Sigmoid colon (tissue), 7 donors: Measurements from ENCODE around the gene HID1. TPM values are rescaled to one million over a fixed set of nuclear protein-coding genes. Genes with fewer than 3 reads are reported as not detected.
A peak's percentile ranks its signal among the peaks of the same experiment; 100 is the strongest.
"Not testable (repeated sequence)": the region's sequence is repeated elsewhere in the genome, so short reads cannot be mapped to it uniquely, and the experiment has no call there.

Source experiments
- DNase-seq: peaks from one replicate; pipeline ENCODE4 v3.0.0-alpha.2; 2019
- H3K27ac ChIP-seq, 4 donors: fragments of 200-600 bp; sonication (generic); one replicate each; pipeline ENCODE4 v1.5.1; 2016 to 2019; ENCODE audit warnings: mild to moderate bottlenecking in 1 of 4
- H3K27me3 ChIP-seq, 3 donors: fragments of 200-600 bp; sonication (generic); one replicate each; pipeline ENCODE4 v1.5.1; 2019; ENCODE audit warnings: mild to moderate bottlenecking in 1 of 3
- H3K36me3 ChIP-seq, 4 donors: fragments of 200-600 bp; sonication (generic); one replicate each; pipeline ENCODE4 v1.5.1; 2016 to 2019
- H3K4me1 ChIP-seq, 4 donors: fragments of 200-600 bp; sonication (generic); one replicate each; pipeline ENCODE4 v1.5.1; 2017 to 2019
- H3K4me3 ChIP-seq, 4 donors: fragments of 200-600 bp; sonication (generic); one replicate each; pipeline ENCODE4 v1.5.1; 2017 to 2019; ENCODE audit warnings: mild to moderate bottlenecking in 2 of 4, moderate library complexity in 1 of 4
- H3K9me3 ChIP-seq, 4 donors: fragments of 200-600 bp in 3 of 4; sonication (generic) in 3 of 4; one replicate each; pipeline versions ENCODE4 v1.5.1 to v1.6.1; 2013 to 2019
- EP300 ChIP-seq, 4 donors: sonication (generic); formaldehyde crosslinking; IDR thresholded peaks; one replicate each; pipeline ENCODE4 v1.6.1; 2017; ENCODE audit warnings: antibody characterized with exemption in 4 of 4
- POLR2A ChIP-seq, 2 donors: fragments of 450-650 bp; IDR thresholded peaks; one replicate each; pipeline ENCODE4 v1.6.1; 2016; ENCODE audit warnings: antibody characterized with exemption in 2 of 2, mild to moderate bottlenecking in 2 of 2, moderate library complexity in 2 of 2
- POLR2AphosphoS5 ChIP-seq, 4 donors: sonication (generic); formaldehyde crosslinking; IDR thresholded peaks; one replicate each; pipeline ENCODE4 v1.6.1; 2017; ENCODE audit warnings: antibody characterized with exemption in 4 of 4
- WGBS, 2 donors: extraction: QIAGEN DNeasy Blood & Tissue Kit; methylation state at CpG; one replicate each; pipeline ENCODE4 v1.1.7; 2013; 5-methylcytosine and 5-hydroxymethylcytosine counted together
- intact Hi-C: fragments of 100-400 bp; cut with DNase I; formaldehyde crosslinking; loops from one replicate; pipeline ENCODE4 v1.15.1; 2023
- polyA plus RNA-seq, 3 donors: library from polyadenylated mRNA; stranded (reverse); fragments of 200-250 nt; gene quantifications; one replicate each; pipeline ENCODE4 v1.2.3, GENCODE V29; 2013
- total RNA-seq, 4 donors: library from RNA; depleted of rRNA; stranded (reverse); fragments of >200 nt; gene quantifications; one replicate each; pipeline ENCODE4 v1.1.0, GENCODE V29; 2016
- TF ChIP-seq, protein P1 (sequence below), 4 experiments: fragments of 450-650 bp in 3 of 4; fragments of 200-600 bp in 1 of 4; IDR thresholded peaks; one replicate each; pipeline ENCODE4 v1.5.1; 2016 to 2019; ENCODE audit warnings: antibody characterized with exemption in 4 of 4, mild to moderate bottlenecking in 3 of 4, moderate library complexity in 2 of 4
- donor health status: healthy with polysubstance abuse.
- donor health status: Bipolar disorder and iron deficiency.
- donor health status: healthy.

The HID1 gene
- total and polyA plus RNA-seq, 7 donors, result 7.1 to 34.8 (median 21.6) TPM

DNA sequence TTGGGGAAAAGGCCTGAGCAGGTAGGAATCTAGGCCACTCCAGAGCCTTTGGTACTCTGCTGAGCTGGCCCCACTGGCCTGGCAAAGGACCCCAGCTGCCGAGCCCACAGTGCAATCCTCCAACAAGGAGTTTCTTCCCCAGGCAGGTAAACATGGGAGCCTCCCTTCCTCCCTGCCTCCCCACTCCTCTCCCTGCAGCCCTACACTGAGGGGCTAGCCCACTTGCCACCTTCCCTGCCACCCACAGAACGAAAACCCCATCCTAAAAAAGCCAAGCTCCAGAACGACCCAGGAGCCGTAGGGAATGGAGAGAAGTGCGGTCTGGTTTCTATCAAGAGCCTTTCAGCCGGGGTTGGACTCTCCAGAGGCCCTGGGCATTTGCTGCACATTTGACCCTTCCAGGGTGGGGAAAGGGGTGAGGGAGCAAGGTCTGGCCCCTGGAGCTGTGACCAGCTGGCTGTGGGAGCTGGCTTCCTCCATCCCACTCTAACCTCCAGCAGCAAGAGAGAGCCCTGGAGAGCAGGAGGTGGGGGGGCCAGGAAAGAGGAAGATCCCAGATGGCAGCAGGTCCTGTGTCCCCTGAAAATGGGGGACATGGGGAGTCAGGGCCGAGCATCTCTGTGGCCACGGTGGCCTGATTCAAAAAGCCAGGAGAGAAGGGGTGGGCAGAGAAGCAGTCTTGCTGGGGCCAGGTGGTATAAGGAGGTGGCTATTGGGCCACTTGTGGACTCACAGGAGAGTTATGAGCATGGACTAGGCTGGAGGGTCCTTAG is 1.3 kb downstream of the HID1 start:
- 86 to 87% methylated on average over 8 of the region's 8 CpGs for WGBS, 2 donors
- peaks cover 0 to 24% (median 22%) of the 10 kb centered on the region in 4 donors for H3K4me1 ChIP-seq

DNA sequence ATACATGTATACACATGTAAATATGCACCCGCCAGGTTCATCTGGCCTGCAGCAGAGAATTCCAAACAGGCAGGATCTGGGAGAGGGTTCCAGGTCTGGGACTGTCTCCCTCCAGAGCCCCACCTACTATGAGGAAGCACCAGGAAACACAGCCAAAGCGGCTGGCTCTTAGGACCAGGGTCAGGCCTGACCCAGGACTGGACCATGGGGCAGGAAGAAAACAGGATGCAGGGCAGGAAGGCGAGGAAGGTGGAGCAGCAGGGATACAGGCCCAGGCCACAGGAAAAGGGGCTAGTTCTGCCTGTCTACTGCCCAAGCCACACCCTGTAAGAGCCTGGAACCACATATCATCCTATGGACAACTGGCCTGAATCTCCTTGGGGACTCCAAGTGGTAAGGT is 2.2 kb downstream of the HID1 start:
- peaks cover 0 to 24% (median 22%) of the 10 kb centered on the region in 4 donors for H3K4me1 ChIP-seq
- H3K4me3 ChIP-seq, result peak overlapping the region in 1 of 4 donors; percentile 61
- WGBS, 2 donors, result 75 to 90% methylated on average over 3 of the region's 3 CpGs
- H3K27ac ChIP-seq, result peak overlapping the region in 1 of 4 donors; percentile 18
- intact Hi-C loops, result no loop called here
- no peak for DNase-seq
- H3K36me3 ChIP-seq, result no peaks in the 10 kb centered on the region
- peaks cover 9 to 23% (median 23%) of the 10 kb centered on the region in 3 donors for H3K27me3 ChIP-seq
- TF ChIP-seq EP300 (IDR thresholded peaks at IDR 0.05) (no peak), POLR2A (IDR thresholded peaks at IDR 0.05) (no peak), POLR2AphosphoS5 (IDR thresholded peaks at IDR 0.05) (no peak)
- TF ChIP-seq, protein P1, sequence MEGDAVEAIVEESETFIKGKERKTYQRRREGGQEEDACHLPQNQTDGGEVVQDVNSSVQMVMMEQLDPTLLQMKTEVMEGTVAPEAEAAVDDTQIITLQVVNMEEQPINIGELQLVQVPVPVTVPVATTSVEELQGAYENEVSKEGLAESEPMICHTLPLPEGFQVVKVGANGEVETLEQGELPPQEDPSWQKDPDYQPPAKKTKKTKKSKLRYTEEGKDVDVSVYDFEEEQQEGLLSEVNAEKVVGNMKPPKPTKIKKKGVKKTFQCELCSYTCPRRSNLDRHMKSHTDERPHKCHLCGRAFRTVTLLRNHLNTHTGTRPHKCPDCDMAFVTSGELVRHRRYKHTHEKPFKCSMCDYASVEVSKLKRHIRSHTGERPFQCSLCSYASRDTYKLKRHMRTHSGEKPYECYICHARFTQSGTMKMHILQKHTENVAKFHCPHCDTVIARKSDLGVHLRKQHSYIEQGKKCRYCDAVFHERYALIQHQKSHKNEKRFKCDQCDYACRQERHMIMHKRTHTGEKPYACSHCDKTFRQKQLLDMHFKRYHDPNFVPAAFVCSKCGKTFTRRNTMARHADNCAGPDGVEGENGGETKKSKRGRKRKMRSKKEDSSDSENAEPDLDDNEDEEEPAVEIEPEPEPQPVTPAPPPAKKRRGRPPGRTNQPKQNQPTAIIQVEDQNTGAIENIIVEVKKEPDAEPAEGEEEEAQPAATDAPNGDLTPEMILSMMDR (IDR thresholded peaks at IDR 0.05), result no peak
- H3K9me3 ChIP-seq, result no peaks in the 10 kb centered on the region

More for the DNA sequence above, 1.3 kb downstream of the HID1 start:
- intact Hi-C loops, result no loop called here
- peak overlapping the region in 3 of 4 donors; percentile 51 to 65 (median 61) for H3K4me3 ChIP-seq
- DNase-seq, result no peak
- H3K36me3 ChIP-seq, result no peaks in the 10 kb centered on the region
- peaks cover 9 to 23% (median 23%) of the 10 kb centered on the region in 3 donors for H3K27me3 ChIP-seq
- H3K9me3 ChIP-seq, result no peaks in the 10 kb centered on the region
- TF ChIP-seq, protein P1 (IDR thresholded peaks at IDR 0.05), result no peak
- TF ChIP-seq POLR2AphosphoS5 (IDR thresholded peaks at IDR 0.05), result no peak
- TF ChIP-seq POLR2A (IDR thresholded peaks at IDR 0.05), result no peak
- no peak for TF ChIP-seq EP300 (IDR thresholded peaks at IDR 0.05)
- H3K27ac ChIP-seq, result peak overlapping the region; percentile 12 to 52 (median 38)

DNA sequence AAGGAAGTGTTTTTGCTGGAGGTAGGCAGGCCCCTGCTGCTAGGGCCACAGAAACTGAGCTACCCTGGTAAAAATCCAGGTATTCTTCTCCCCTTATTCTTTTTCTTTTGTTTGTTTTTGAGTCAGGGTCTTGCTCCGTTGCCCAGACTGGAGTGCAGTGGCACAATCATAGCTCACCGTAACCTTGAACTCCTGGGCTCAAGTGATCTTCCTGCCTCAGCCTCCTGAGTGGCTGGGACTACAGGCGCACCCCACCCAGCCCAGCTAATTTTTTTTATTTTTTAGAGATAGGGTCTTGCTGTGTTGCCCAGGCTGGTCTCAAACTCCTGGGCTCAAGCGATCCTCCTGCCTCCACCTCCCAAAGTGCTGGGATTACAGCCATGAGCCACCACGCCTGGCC is 3.1 kb downstream of the HID1 start:
- intact Hi-C loops, H3K9me3 ChIP-seq, H3K27ac ChIP-seq, DNase-seq, H3K4me3 ChIP-seq, H3K36me3 ChIP-seq: not testable (repeated sequence)
- peaks cover 0 to 24% (median 22%) of the 10 kb centered on the region in 4 donors for H3K4me1 ChIP-seq
- peaks cover 9 to 23% (median 23%) of the 10 kb centered on the region in 3 donors for H3K27me3 ChIP-seq
- 94 to 96% methylated on average over 5 of the region's 5 CpGs for WGBS, 2 donors

DNA sequence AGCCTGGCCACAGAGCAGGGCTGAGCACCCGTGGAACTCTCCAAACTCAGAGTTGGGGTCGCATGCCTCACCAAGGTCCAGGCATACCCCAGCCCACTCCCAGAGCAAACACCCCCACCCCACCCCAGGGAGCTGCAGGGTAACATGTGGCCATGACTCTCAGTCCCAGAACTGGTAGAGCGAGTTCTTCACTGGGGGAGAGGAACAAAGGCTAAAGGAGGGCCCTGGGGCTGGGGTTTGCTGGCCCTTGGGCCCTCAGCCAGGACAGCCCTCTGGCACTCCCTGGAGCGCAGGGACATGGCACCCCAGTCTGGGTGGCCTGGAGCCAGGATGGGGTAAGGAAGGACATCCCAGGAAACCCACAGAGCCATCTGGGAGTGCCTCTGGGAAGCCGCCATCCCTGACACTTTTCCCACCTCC is 4.2 kb downstream of the HID1 start:
- Histone ChIP-seq H3K27ac (no peak overlapping the region), H3K4me1 (peaks cover 0 to 24% (median 22%) of the 10 kb centered on the region in 4 donors), H3K36me3 (no peaks in the 10 kb centered on the region), H3K27me3 (peaks cover 9 to 23% (median 17%) of the 10 kb centered on the region in 3 donors), H3K9me3 (no peaks in the 10 kb centered on the region), H3K4me3 (no peak overlapping the region)
- intact Hi-C loops, result no loop called here
- no peak for DNase-seq
- 19 to 76% methylated on average over 5 of the region's 5 CpGs for WGBS, 2 donors
- no peak for TF ChIP-seq POLR2A (IDR thresholded peaks at IDR 0.05)
- no peak for TF ChIP-seq POLR2AphosphoS5 (IDR thresholded peaks at IDR 0.05)
- TF ChIP-seq, protein P1 (IDR thresholded peaks at IDR 0.05), result no peak
- TF ChIP-seq EP300 (IDR thresholded peaks at IDR 0.05), result no peak

DNA sequence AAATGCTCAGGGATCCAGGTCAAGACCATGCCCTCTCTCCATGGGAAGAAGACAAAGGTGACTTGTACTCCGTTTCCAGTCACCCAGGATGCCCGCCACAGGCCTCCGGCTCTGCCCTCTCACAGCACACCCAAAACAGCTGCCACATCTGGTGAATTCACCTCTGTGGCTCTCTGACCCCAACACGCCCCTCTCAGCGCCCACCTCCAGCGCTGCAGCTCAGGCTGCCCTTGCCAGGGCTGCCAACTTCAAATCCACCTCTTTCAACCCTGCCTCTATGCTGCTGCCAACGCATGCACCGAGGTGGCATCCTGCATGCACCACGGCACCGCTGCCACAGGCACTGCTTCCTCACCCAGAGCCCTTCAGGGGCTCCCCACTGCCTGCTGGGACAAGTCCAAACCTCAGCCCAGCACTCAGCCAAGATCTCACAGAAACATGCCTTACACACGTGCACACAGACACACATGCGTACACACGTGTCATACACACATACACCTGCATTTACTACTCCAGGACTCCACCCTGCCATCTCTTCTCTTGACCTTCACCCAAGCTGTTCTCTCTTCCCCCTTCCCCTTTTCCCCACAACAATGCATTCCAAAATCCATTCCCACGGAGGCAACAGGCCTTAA is 7.5 kb downstream of the HID1 start:
- no peak for DNase-seq
- H3K27me3 ChIP-seq, result no peaks in the 10 kb centered on the region
- intact Hi-C loops, result no loop called here
- no peaks in the 10 kb centered on the region for H3K36me3 ChIP-seq
- no peak overlapping the region for H3K4me3 ChIP-seq
- no peak overlapping the region for H3K27ac ChIP-seq
- H3K4me1 ChIP-seq, result peaks cover 0 to 4% (median 2%) of the 10 kb centered on the region in 4 donors
- TF ChIP-seq POLR2AphosphoS5 (IDR thresholded peaks at IDR 0.05), result no peak
- TF ChIP-seq, protein P1 (IDR thresholded peaks at IDR 0.05), result no peak
- H3K9me3 ChIP-seq, result no peaks in the 10 kb centered on the region
- WGBS, 2 donors, result 86 to 88% methylated on average over 14 of the region's 14 CpGs
